Uterus (tissue), 4 donors: ENCODE data around the gene PTPRD. TPM values are rescaled to one million over a fixed set of nuclear protein-coding genes. Genes with fewer than 3 reads are reported as not detected.

Source experiments
- DNase-seq, 2 donors: peaks; one replicate each; pipeline ENCODE4 v3.0.0-alpha.2; 2019 to 2020
- H3K27ac ChIP-seq, 2 donors: fragments of 200-600 bp; sonication (generic); 1 replicate in 1 of 2; 2 replicates in 1 of 2; pipeline ENCODE4 v1.5.1; 2016 to 2018
- H3K27me3 ChIP-seq, 2 donors: fragments of 200-600 bp; sonication (generic); one replicate each; pipeline ENCODE4 v1.5.1; 2018 to 2019; ENCODE audit warnings: control low read depth in 1 of 2
- H3K36me3 ChIP-seq, 2 donors: fragments of 200-600 bp; sonication (generic); one replicate each; pipeline ENCODE4 v1.5.1; 2019; ENCODE audit warnings: control low read depth in 1 of 2
- H3K4me1 ChIP-seq, 2 donors: fragments of 200-600 bp; sonication (generic); one replicate each; pipeline ENCODE4 v1.5.1; 2018 to 2019; ENCODE audit warnings: control low read depth in 1 of 2
- H3K4me3 ChIP-seq, 2 donors: fragments of 200-600 bp; sonication (generic); 1 replicate in 1 of 2; 2 replicates in 1 of 2; pipeline ENCODE4 v1.5.1; 2018 to 2019; ENCODE audit warnings: mild to moderate bottlenecking in 1 of 2
- H3K9me3 ChIP-seq, 2 donors: fragments of 200-600 bp; sonication (generic); one replicate each; pipeline ENCODE4 v1.5.1; 2019; ENCODE audit warnings: control low read depth in 1 of 2
- POLR2A ChIP-seq, 2 donors: fragments of 450-650 bp; IDR thresholded peaks; one replicate each; pipeline ENCODE4 v1.6.1; 2016; ENCODE audit warnings: antibody characterized with exemption in 2 of 2, mild to moderate bottlenecking in 1 of 2, moderate library complexity in 1 of 2
- intact Hi-C: fragments of 100-400 bp; cut with DNase I; formaldehyde crosslinking; loops from one replicate; pipeline ENCODE4 v1.15.1; 2023; ENCODE audit warnings: low total_unique reads
- total RNA-seq, 4 donors: library from RNA; depleted of rRNA in 3 of 4; stranded (reverse); fragments of >200 nt in 3 of 4; gene quantifications; one replicate each; pipeline versions ENCODE4 v1.1.0 to v1.2.4, GENCODE V29; 2014 to 2023
- TF ChIP-seq, protein P1 (sequence below), 4 experiments: fragments of 200-600 bp in 2 of 4; fragments of 450-650 bp in 2 of 4; sonication (generic) in 2 of 4; IDR thresholded peaks; one replicate each; pipeline ENCODE4 v1.5.1; 2016 to 2019; ENCODE audit warnings: antibody characterized with exemption in 4 of 4, mild to moderate bottlenecking in 2 of 4, moderate library complexity in 1 of 4
- donor health status: DM: yes; HTN: yes; CAD: no.

The PTPRD gene
- total RNA-seq, 4 donors from 2014 or later = 1.2 to 136 (median 26.4) TPM

DNA sequence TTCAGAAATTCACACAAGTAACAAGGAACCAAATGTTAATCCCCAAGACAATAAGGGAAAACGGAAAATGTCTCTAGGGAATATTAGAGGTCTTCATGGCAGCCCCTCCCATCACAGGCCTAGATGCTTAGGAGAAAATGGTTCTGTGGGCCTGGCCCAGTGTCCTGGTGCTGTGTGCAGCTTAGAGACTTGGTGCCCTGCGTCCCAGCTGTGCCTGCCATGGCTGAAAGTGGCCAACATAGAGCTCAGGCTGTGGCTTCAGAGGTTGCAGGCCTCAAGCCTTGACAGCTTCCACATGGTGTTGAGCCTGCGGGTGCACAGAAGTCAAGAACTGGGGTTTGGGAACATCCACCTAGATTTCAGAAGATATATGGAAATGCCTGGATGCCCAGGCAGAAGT lies 942.3 kb downstream of the PTPRD start:
- Histone ChIP-seq H3K4me1 (no peaks in the 10 kb centered on the region), H3K27ac (no peak overlapping the region), H3K9me3 (no peaks in the 10 kb centered on the region), H3K4me3 (no peak overlapping the region), H3K27me3 (no peaks in the 10 kb centered on the region), H3K36me3 (no peaks in the 10 kb centered on the region)
- no peak for DNase-seq
- TF ChIP-seq POLR2A (IDR thresholded peaks at IDR 0.05) = no peak
- TF ChIP-seq, protein P1, sequence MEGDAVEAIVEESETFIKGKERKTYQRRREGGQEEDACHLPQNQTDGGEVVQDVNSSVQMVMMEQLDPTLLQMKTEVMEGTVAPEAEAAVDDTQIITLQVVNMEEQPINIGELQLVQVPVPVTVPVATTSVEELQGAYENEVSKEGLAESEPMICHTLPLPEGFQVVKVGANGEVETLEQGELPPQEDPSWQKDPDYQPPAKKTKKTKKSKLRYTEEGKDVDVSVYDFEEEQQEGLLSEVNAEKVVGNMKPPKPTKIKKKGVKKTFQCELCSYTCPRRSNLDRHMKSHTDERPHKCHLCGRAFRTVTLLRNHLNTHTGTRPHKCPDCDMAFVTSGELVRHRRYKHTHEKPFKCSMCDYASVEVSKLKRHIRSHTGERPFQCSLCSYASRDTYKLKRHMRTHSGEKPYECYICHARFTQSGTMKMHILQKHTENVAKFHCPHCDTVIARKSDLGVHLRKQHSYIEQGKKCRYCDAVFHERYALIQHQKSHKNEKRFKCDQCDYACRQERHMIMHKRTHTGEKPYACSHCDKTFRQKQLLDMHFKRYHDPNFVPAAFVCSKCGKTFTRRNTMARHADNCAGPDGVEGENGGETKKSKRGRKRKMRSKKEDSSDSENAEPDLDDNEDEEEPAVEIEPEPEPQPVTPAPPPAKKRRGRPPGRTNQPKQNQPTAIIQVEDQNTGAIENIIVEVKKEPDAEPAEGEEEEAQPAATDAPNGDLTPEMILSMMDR (IDR thresholded peaks at IDR 0.05) = no peak
- intact Hi-C loops = no loop called here

DNA sequence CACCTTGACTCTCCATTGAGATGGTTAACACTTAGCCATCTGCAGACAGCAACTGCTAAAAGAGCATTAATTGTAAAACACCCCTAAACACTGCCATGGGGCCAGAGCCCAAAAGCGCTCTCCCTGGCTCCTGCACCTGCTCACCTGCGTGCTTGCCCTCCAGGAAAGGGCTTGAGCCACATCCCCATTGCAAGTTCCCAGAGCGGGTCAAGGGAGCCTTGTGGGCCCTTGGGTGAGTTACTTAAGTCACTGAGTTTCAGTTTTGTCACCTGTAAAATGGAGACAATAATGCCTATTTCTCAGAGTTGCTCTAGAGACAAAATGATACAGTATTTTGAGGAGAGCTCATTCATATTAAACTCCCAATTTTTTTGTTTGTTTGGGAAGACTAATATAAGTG lies 967.8 kb downstream of the PTPRD start:
- no peak for TF ChIP-seq POLR2A (IDR thresholded peaks at IDR 0.05)
- TF ChIP-seq, protein P1 (IDR thresholded peaks at IDR 0.05) = no peak
- Histone ChIP-seq H3K36me3 (no peaks in the 10 kb centered on the region), H3K27ac (no peak overlapping the region), H3K27me3 (no peaks in the 10 kb centered on the region), H3K4me1 (no peaks in the 10 kb centered on the region), H3K9me3 (no peaks in the 10 kb centered on the region), H3K4me3 (no peak overlapping the region)
- no peak for DNase-seq
- intact Hi-C loops = no loop called here

DNA sequence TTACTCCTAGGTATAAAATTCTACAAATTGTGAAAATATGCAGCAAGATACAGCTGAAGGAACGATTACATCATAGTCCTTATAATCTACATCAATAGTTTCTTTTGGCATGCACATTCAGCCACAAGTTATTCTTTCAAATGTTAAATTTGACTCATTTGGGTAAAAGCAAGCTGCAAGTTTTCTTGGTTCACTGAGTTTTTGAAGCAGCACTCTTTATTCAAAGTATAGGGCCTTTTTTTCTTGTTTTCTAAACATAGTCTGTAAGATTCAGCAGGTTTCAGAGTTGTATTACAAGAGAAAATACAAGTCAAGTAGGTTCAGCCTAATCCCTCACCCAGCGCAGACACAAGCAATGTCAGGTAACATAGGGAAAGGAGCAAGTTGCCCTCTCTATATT lies 981.5 kb downstream of the PTPRD start:
- TF ChIP-seq, protein P1 (IDR thresholded peaks at IDR 0.05) = no peak
- TF ChIP-seq POLR2A (IDR thresholded peaks at IDR 0.05) = no peak
- Histone ChIP-seq H3K4me3 (no peak overlapping the region), H3K36me3 (no peaks in the 10 kb centered on the region), H3K9me3 (no peaks in the 10 kb centered on the region), H3K4me1 (no peaks in the 10 kb centered on the region), H3K27ac (no peak overlapping the region), H3K27me3 (no peaks in the 10 kb centered on the region)
- DNase-seq = no peak
- intact Hi-C loops = no loop called here

DNA sequence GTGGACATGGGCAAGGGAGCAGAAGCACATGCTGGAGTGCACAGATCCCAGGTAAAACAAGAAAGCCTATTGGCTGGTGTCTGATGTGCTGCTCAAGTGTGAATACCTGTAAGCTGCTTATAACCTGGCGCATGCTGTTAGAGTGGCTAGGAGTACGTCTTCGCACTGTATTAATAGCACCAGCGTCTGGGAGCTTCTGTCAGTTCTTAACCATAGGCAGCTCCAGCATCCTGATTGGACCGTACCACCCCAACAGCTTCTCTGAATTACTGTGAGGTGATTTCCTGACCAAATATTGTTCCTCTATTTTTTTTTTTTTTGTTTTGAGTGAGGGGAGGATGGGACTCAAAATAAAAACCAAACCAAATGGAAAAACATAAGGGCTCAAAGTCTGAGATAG lies 987.6 kb downstream of the PTPRD start:
- no peaks in the 10 kb centered on the region for H3K9me3 ChIP-seq
- intact Hi-C loops = no loop called here
- TF ChIP-seq POLR2A (IDR thresholded peaks at IDR 0.05) = no peak
- TF ChIP-seq, protein P1 (IDR thresholded peaks at IDR 0.05) = no peak

DNA sequence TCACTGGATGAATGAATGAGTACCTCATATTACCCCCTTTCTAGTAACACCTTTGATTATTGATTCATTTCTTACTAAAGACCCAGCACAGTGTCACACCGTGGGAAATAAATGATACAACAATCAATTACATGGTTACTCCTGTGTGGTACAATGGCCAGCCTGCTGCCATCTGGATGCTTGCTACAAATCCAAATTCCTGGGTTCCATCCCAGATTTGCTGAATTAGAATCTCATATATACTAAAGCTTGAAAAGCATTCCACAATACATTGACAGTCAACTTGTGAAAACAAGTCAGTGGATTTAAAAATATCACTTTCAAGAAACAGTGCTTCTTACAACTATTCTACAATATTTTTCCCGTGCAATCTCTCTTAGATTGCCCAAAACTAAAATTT lies 989.3 kb downstream of the PTPRD start:
- Histone ChIP-seq H3K9me3 (no peaks in the 10 kb centered on the region), H3K27ac (no peak overlapping the region), H3K36me3 (no peaks in the 10 kb centered on the region), H3K4me1 (no peaks in the 10 kb centered on the region), H3K4me3 (no peak overlapping the region), H3K27me3 (no peaks in the 10 kb centered on the region)
- intact Hi-C loops = no loop called here
- no peak for DNase-seq
- TF ChIP-seq, protein P1 (IDR thresholded peaks at IDR 0.05) = no peak
- TF ChIP-seq POLR2A (IDR thresholded peaks at IDR 0.05) = no peak

More for the DNA sequence above, 987.6 kb downstream of the PTPRD start:
- H3K4me3 ChIP-seq = no peak overlapping the region
- H3K4me1 ChIP-seq = no peaks in the 10 kb centered on the region
- H3K36me3 ChIP-seq = no peaks in the 10 kb centered on the region
- no peak for DNase-seq
- no peak overlapping the region for H3K27ac ChIP-seq
- no peaks in the 10 kb centered on the region for H3K27me3 ChIP-seq
